Neuronal stem cell (in vitro differentiated cells): Measurements from ENCODE around the gene RIT2.

Source experiments
- DNase-seq: peaks from one replicate; pipeline ENCODE4 v3.0.0-alpha.2; 2013; ENCODE audit warnings: low spot score
- H2AFZ ChIP-seq: one replicate; pipeline ENCODE4 v1.6.1; 2013; ENCODE audit warnings: mild to moderate bottlenecking, low read length, inconsistent platforms
- H2AK5ac ChIP-seq: 2 replicates; pipeline ENCODE4 v1.6.1; 2013; ENCODE audit warnings: low read depth, mild to moderate bottlenecking, inconsistent platforms, low read length, moderate library complexity, mixed read lengths
- H2BK120ac ChIP-seq: 2 replicates; pipeline ENCODE4 v1.6.1; 2013; ENCODE audit warnings: low read depth, mild to moderate bottlenecking, inconsistent platforms, low read length, moderate library complexity, mixed read lengths
- H2BK12ac ChIP-seq: one replicate; pipeline ENCODE4 v1.6.1; 2013; ENCODE audit warnings: low read length, inconsistent platforms
- H2BK15ac ChIP-seq: 2 replicates; pipeline ENCODE4 v1.6.1; 2013; ENCODE audit warnings: mild to moderate bottlenecking, low read length, inconsistent platforms, mixed read lengths
- H2BK5ac ChIP-seq: one replicate; pipeline ENCODE4 v1.6.1; 2013; ENCODE audit warnings: inconsistent platforms, mild to moderate bottlenecking, low read length, moderate library complexity
- H3K14ac ChIP-seq: one replicate; pipeline ENCODE4 v1.6.1; 2013; ENCODE audit warnings: low read length, inconsistent platforms
- H3K18ac ChIP-seq: 2 replicates; pipeline ENCODE4 v1.6.1; 2013; ENCODE audit warnings: low read length, inconsistent platforms
- H3K23ac ChIP-seq: 2 replicates; pipeline ENCODE4 v1.6.1; 2013; ENCODE audit warnings: low read depth, mild to moderate bottlenecking, mixed read lengths, low read length, inconsistent platforms; ENCODE audit not compliant: poor library complexity
- H3K27ac ChIP-seq: replicated peaks from 3 replicates; pipeline ENCODE4 v1.5.1; 2013; ENCODE audit warnings: low read length, inconsistent platforms
- H3K27me3 ChIP-seq, 3 experiments: 2 replicates each; pipeline ENCODE4 v1.6.1; 2013; ENCODE audit warnings: low read length in 3 of 3, mild to moderate bottlenecking in 2 of 3, inconsistent platforms in 1 of 3, low read depth in 1 of 3, mixed read lengths in 1 of 3, moderate library complexity in 1 of 3; ENCODE audit not compliant: control insufficient read depth in 3 of 3, insufficient read depth in 3 of 3
- H3K36me3 ChIP-seq, 2 donors: replicated peaks in 1 of 2; 2 replicates each; pipeline ENCODE4 v1.6.1; 2013; ENCODE audit warnings: low read length in 2 of 2; ENCODE audit not compliant: control insufficient read depth in 2 of 2, insufficient read depth in 2 of 2
- H3K4ac ChIP-seq: 2 replicates; pipeline ENCODE4 v1.6.1; 2013; ENCODE audit warnings: inconsistent platforms, mild to moderate bottlenecking, low read length, moderate library complexity
- H3K4me1 ChIP-seq, 2 donors: 1 replicate in 1 of 2; 2 replicates in 1 of 2; pipeline ENCODE4 v1.6.1; 2013; ENCODE audit warnings: low read length in 2 of 2, low read depth in 1 of 2; ENCODE audit not compliant: control insufficient read depth in 2 of 2, insufficient read depth in 1 of 2
- H3K4me2 ChIP-seq: one replicate; pipeline ENCODE4 v1.6.1; 2013; ENCODE audit warnings: mild to moderate bottlenecking, low read length, inconsistent platforms; ENCODE audit not compliant: insufficient read depth, poor library complexity, severe bottlenecking
- H3K4me3 ChIP-seq, 2 donors: 2 replicates each; pipeline ENCODE4 v1.5.1; 2013; ENCODE audit warnings: low read length in 2 of 2, mild to moderate bottlenecking in 2 of 2, inconsistent platforms in 1 of 2, moderate library complexity in 1 of 2
- H3K79me1 ChIP-seq: one replicate; pipeline ENCODE4 v1.6.1; 2013; ENCODE audit warnings: low read depth, mild to moderate bottlenecking, inconsistent platforms, low read length, moderate library complexity
- H3K9ac ChIP-seq: one replicate; pipeline ENCODE4 v1.6.1; 2013; ENCODE audit warnings: mild to moderate bottlenecking, low read depth, low read length, inconsistent platforms; ENCODE audit not compliant: poor library complexity
- H3K9me3 ChIP-seq, 2 donors: replicated peaks in 1 of 2; 2 replicates each; pipeline versions ENCODE3 to v1.6.1; 2013; ENCODE audit warnings: low read length in 2 of 2, mild to moderate bottlenecking in 2 of 2, inconsistent platforms in 1 of 2, low read depth in 1 of 2, mixed read lengths in 1 of 2, moderate library complexity in 1 of 2; ENCODE audit not compliant: control insufficient read depth in 2 of 2, insufficient read depth in 1 of 2
- H4K8ac ChIP-seq: one replicate; pipeline ENCODE4 v1.6.1; 2013; ENCODE audit warnings: low read depth, mild to moderate bottlenecking, inconsistent platforms, low read length, moderate library complexity
- H4K91ac ChIP-seq: one replicate; pipeline ENCODE4 v1.6.1; 2013; ENCODE audit warnings: low read length, low read depth, mild to moderate bottlenecking, inconsistent platforms; ENCODE audit not compliant: poor library complexity
- WGBS, 2 donors: extraction: QIAGEN DNeasy Blood & Tissue Kit; methylation state at CpG; one replicate each; pipeline ENCODE4 v1.1.7; 2013; ENCODE audit warnings: missing lambda C conversion rate in 2 of 2, mixed read lengths in 1 of 2; ENCODE audit not compliant: insufficient read length in 2 of 2, insufficient replicate concordance in 1 of 2; ENCODE audit errors: extremely low coverage in 2 of 2; 5-methylcytosine and 5-hydroxymethylcytosine counted together

The RIT2 gene

DNA sequence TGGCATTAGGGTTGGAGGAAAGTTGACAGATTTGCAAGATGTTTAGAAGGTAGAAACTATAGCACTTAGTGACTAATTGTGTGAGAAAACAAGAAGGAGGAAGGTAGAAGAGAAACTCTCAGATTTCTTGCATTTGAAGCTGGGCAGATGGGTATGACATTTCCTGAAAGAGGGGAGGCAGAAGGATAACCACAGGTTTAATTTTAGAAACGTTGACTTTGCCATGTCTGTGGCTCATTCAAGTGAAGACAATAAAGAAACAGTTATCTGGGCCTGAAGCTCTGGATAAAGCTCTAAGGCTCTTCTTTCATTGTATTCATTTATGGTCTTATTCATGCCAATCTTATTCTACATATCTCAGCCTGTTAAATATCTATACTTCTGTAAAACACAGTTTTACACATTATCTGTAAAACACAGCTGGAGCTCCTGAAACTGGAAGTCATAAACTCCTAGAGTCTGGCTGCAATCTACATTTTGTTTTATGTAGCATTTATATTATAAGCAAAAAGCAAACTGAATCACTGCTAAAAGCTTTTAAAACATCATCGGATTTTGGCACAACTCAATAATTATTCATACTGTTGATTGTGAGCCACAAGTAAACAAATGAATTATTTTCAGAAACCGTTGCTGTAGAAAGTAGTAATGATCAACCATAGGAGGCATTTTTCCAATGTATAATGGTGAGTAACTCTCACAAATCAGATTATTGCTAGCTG, 138.5 kb downstream of the RIT2 start:
- Histone ChIP-seq H2BK5ac (no peak overlapping the region), H3K9ac (no peak overlapping the region), H3K14ac (no peak overlapping the region), H3K4me2 (no peak overlapping the region), H3K4ac (no peak overlapping the region), H3K9me3 (no peaks in the 10 kb centered on the region), H2AFZ (peak overlapping the region; percentile 9), H3K4me1 (peaks cover 0 to 13% of the 10 kb centered on the region in 2 donors), H3K27me3 (no peaks in the 10 kb centered on the region), H4K8ac (no peak overlapping the region), H3K27ac (no peak overlapping the region), H3K18ac (no peak overlapping the region), H3K79me1 (no peaks in the 10 kb centered on the region), H4K91ac (no peak overlapping the region), H2BK120ac (no peak overlapping the region), H3K23ac (no peak overlapping the region), H2BK15ac (no peak overlapping the region), H3K36me3 (no peaks in the 10 kb centered on the region), H2AK5ac (no peak overlapping the region), H3K4me3 (no peak overlapping the region), H2BK12ac (no peak overlapping the region)
- WGBS, 2 donors, result no CpG with 5 or more reads among the region's 3 CpGs
- DNase-seq, result no peak

DNA sequence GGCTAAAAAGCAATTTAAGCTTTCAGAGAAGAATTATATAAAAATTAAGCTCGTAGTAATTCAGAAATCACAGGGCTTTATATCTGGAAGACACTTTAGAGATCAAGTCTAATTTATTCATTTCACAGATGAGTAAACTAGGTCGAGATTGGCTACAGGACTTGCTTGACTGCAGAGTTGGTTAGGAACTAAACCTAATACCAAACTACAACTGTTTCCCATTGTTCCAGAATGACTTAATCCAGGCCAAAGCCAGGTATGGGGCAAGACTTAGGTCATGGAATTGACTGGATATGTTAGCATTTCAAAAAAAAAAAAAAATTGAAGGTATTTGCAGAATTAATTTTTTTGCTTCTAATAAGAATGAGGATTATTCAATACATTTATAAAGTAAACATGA, 146.1 kb downstream of the RIT2 start:
- H3K4me1 ChIP-seq, result no peaks in the 10 kb centered on the region
- no peak overlapping the region for H2AFZ ChIP-seq
- no peaks in the 10 kb centered on the region for H3K79me1 ChIP-seq
- H2BK15ac ChIP-seq, result no peak overlapping the region
- no peak for DNase-seq
- H4K8ac ChIP-seq, result no peak overlapping the region
- no peak overlapping the region for H3K18ac ChIP-seq
- H3K23ac ChIP-seq, result no peak overlapping the region
- no peaks in the 10 kb centered on the region for H3K9me3 ChIP-seq
- no peak overlapping the region for H2AK5ac ChIP-seq
- no peaks in the 10 kb centered on the region for H3K27me3 ChIP-seq
- no peak overlapping the region for H4K91ac ChIP-seq
- no peak overlapping the region for H3K4ac ChIP-seq
- H3K36me3 ChIP-seq, result no peaks in the 10 kb centered on the region
- H2BK5ac ChIP-seq, result no peak overlapping the region
- no peak overlapping the region for H3K4me3 ChIP-seq
- no peak overlapping the region for H3K4me2 ChIP-seq
- H3K9ac ChIP-seq, result no peak overlapping the region
- H2BK120ac ChIP-seq, result no peak overlapping the region
- no CpG with 5 or more reads among the region's 2 CpGs for WGBS, 2 donors
- no peak overlapping the region for H3K27ac ChIP-seq
- H2BK12ac ChIP-seq, result no peak overlapping the region
- H3K14ac ChIP-seq, result no peak overlapping the region

DNA sequence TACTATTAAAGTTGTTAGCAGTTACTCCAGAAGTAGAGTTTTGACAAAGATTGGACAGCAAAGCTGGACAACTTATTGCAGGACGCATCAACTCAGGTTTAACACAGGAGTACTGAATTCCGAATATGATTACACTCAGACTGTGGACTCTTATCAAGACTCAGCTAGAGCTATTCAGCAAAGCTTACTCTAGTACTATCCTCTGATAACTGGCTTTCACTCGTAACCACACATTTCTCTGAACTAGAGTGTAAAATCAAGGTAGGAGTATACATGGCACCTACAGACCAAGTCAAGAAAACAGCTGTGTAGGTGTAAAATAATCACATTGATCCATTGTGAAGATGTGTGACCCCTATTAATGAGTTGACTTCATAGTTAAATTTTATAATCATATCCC, 154.2 kb downstream of the RIT2 start:
- H3K4me3 ChIP-seq, result no peak overlapping the region
- H3K9ac ChIP-seq, result no peak overlapping the region
- no peak overlapping the region for H2AFZ ChIP-seq
- H2BK15ac ChIP-seq, result no peak overlapping the region
- no peak overlapping the region for H2AK5ac ChIP-seq
- no peaks in the 10 kb centered on the region for H3K36me3 ChIP-seq
- H2BK120ac ChIP-seq, result no peak overlapping the region
- H4K91ac ChIP-seq, result no peak overlapping the region
- H3K23ac ChIP-seq, result no peak overlapping the region
- H2BK5ac ChIP-seq, result no peak overlapping the region
- no peaks in the 10 kb centered on the region for H3K27me3 ChIP-seq
- no peak overlapping the region for H3K27ac ChIP-seq
- H3K4me1 ChIP-seq, result no peaks in the 10 kb centered on the region
- H3K9me3 ChIP-seq, result no peaks in the 10 kb centered on the region
- no CpG with 5 or more reads among the region's 3 CpGs for WGBS, 2 donors
- H3K79me1 ChIP-seq, result no peaks in the 10 kb centered on the region
- H3K18ac ChIP-seq, result no peak overlapping the region
- no peak overlapping the region for H3K4me2 ChIP-seq
- H3K4ac ChIP-seq, result no peak overlapping the region
- no peak overlapping the region for H3K14ac ChIP-seq
- no peak overlapping the region for H4K8ac ChIP-seq
- no peak overlapping the region for H2BK12ac ChIP-seq
- no peak for DNase-seq

DNA sequence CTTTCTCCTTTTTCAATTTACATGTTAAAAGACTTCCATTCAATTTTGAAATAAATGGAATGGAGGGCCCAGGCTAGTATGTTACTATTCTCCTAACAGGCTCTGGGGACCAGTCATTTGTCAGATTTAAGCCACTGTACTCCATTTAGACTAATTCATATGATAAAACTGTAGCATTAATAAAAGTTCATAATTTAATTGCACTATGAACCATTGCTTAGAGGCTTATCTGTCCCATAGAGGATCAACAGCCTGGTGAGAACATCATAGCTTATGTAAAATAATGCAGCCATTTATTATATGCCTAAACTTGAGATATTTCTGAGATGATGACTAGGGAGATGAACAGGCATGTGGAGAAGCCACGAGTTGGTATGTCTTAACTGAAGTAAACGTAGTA, 156.0 kb downstream of the RIT2 start:
- Histone ChIP-seq H2BK120ac (no peak overlapping the region), H3K18ac (no peak overlapping the region), H3K27me3 (no peaks in the 10 kb centered on the region), H3K79me1 (no peaks in the 10 kb centered on the region), H2BK5ac (no peak overlapping the region), H3K9me3 (no peaks in the 10 kb centered on the region), H3K9ac (no peak overlapping the region), H3K27ac (no peak overlapping the region), H4K8ac (no peak overlapping the region), H3K4ac (no peak overlapping the region), H3K4me3 (no peak overlapping the region), H3K23ac (no peak overlapping the region), H4K91ac (no peak overlapping the region), H3K36me3 (no peaks in the 10 kb centered on the region), H2AFZ (no peak overlapping the region), H3K14ac (no peak overlapping the region), H2BK15ac (no peak overlapping the region), H2AK5ac (no peak overlapping the region), H3K4me1 (no peaks in the 10 kb centered on the region), H3K4me2 (no peak overlapping the region), H2BK12ac (no peak overlapping the region)
- no CpG with 5 or more reads among the region's 2 CpGs for WGBS, 2 donors
- DNase-seq, result no peak
